ENCODE data around the gene CD37.

- TF ChIP-seq CTCF (IDR thresholded peaks at IDR 0.05) (no peak), EP300 (IDR thresholded peaks at IDR 0.05; ENCODE audit: borderline replicate concordance in 1 of 2, low read depth in 1 of 2, low read length in 1 of 2) (no peak)
- TF ChIP-seq, protein P1, sequence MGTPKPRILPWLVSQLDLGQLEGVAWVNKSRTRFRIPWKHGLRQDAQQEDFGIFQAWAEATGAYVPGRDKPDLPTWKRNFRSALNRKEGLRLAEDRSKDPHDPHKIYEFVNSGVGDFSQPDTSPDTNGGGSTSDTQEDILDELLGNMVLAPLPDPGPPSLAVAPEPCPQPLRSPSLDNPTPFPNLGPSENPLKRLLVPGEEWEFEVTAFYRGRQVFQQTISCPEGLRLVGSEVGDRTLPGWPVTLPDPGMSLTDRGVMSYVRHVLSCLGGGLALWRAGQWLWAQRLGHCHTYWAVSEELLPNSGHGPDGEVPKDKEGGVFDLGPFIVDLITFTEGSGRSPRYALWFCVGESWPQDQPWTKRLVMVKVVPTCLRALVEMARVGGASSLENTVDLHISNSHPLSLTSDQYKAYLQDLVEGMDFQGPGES (IDR thresholded peaks at IDR 0.05; ENCODE audit: low read depth, low read length), result no peak
Measured at GRCh38 chr19:49333811-49334288, 1.4 kb upstream of the CD37 start.

Data from SK-N-SH (cell line).